Astrocyte of the cerebellum (primary cell): Measurements from ENCODE around the gene SLX9.

Experiments
- DNase-seq: peaks from one replicate; pipeline ENCODE4 v3.0.0-alpha.2; 2011; ENCODE audit warnings: low read depth
- H3K4me3 ChIP-seq: 2 replicates; pipeline ENCODE4 v1.5.1; 2011; ENCODE audit warnings: mild to moderate bottlenecking, low read depth, low read length, moderate library complexity
- in situ Hi-C: cut with HindIII; loops from 2 replicates; pipeline ENCODE4 v1.10.0; 2017; ENCODE audit warnings: low sequenced_read_pairs
- TF ChIP-seq, protein P1 (sequence below): IDR thresholded peaks from 2 replicates; pipeline ENCODE4 v1.5.1; 2012; ENCODE audit warnings: low read length, low read depth, moderate library complexity, mild to moderate bottlenecking; ENCODE audit errors: missing control alignments

Gene SLX9

DNA sequence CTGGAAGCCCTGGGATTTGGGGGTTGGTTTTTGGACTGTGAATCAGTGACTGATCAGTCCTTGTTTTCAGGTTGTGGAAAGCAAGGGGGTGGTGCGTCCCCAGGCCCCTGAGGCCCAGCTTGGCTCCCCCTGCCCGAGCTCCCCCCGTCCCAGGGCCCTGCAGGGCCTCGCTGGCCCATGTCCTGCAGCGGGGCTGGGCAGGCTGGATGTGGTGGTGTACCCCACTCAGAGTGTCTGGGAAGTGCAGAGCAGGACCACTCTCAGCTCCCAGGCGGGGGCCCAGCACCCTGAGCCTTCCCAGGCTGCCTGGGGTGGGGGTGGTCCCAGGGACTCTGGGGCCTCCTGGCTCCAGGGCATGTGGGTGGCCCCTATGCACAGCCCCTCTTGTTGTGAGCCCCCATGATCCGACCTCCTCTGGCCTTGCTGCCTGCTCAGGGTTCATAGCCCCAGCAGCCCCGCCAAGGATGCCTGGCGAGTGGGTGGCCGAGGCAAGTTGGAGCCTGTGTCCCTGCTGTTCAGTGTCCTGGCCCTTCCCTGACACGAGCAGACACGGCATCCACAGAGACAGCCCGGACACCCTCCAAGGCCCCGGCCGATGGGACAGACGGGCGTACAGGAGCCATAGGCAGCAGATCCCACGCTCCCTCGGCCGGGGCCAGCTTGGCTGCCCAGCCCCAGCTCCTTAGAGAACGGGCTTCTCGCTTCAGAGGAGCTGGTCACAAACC lies 37.9 kb downstream of the SLX9 start:
- DNase-seq = no peak
- TF ChIP-seq, protein P1, sequence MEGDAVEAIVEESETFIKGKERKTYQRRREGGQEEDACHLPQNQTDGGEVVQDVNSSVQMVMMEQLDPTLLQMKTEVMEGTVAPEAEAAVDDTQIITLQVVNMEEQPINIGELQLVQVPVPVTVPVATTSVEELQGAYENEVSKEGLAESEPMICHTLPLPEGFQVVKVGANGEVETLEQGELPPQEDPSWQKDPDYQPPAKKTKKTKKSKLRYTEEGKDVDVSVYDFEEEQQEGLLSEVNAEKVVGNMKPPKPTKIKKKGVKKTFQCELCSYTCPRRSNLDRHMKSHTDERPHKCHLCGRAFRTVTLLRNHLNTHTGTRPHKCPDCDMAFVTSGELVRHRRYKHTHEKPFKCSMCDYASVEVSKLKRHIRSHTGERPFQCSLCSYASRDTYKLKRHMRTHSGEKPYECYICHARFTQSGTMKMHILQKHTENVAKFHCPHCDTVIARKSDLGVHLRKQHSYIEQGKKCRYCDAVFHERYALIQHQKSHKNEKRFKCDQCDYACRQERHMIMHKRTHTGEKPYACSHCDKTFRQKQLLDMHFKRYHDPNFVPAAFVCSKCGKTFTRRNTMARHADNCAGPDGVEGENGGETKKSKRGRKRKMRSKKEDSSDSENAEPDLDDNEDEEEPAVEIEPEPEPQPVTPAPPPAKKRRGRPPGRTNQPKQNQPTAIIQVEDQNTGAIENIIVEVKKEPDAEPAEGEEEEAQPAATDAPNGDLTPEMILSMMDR = no peak
- in situ Hi-C loops = no loop called here
- no peak overlapping the region for H3K4me3 ChIP-seq

DNA sequence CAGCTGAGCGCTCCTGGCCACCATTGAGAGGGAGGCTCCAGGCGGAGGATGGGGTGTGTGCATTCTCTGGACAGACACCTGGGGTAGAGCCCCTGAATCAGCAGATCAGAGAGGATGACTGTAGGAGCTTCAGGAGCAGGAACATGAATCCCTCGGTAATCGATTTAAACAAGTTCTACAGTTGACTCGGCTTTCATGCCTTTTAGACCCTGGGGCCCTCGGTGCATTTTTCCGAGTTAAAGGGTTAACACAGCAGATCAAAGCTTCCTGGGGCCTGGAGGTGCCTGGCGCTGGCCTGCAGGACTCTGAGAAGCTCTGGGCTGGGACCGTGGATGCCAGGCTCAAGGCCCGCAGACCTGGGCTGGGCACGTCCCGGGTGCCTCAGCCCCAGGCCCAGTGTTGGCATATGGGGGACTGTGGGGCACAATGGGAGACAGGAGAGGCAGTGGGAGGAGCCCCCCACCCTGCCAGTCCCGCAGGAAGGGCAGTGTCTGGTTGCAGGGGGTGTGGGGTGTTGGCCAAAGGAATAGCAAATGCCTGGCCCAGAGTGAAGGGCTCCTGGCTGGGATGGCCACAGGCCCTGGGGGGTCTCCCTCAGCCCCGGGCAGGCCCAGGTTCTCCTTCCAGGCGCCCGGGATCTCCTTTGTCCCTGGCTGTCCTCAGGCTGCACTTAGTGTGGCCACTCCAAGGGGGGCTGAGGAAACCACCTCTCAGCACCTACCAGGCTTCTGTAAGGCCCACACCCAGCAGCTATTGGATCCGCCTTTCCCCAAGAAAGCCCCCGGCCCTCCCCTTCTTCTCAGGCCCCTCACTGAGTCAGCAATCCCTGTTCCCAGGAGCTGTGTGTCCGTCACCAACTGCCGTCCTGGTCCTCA lies 40.1 kb downstream of the SLX9 start:
- TF ChIP-seq, protein P1 = no peak
- DNase-seq = no peak
- H3K4me3 ChIP-seq = no peak overlapping the region
- in situ Hi-C loops = no loop called here

DNA sequence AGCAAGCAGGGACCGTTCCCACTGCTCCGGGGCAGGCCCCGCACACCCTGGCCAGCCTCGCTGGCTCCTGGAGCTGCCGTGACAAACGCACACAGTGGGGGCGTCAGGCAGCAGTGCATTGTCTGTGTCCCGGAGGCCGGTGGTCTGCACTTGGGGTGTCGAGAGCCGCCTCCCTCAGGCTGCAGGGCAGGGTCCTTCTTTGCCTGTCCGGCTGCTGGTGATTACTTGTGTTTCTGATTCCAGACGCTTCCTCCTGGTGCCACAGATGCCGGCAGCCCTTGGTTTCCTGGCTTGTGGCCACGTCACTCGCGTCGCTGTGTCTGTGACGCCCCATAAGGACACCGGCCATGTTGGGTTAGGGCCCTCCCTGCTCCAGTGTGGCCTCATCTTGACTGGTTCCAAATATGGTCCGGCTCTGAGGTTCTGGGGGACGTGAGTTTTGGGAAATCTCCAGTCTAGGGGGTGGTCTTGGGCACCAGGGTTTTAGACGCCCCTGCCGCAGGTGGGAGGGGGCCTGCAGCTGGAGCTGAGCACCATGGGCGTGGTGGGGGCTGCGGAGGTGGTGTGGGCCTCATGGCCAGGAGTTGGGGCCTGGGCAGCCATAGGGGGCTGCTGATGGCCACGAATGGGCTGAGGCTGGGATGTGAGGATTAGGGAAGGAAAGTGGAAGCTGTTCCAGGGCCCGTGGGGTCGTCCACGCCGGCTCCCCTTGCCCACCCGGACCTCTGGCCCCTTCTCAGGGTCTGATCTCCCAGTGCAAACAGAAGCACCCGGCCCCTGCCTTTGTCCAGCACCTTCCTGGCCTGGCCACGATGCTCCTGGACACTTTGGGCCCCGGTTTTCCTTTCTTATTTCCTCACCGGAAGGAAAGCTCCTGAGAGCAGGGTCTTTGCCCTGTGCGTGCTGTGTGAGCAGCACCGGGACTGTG lies 41.0 kb downstream of the SLX9 start:
- no peak for DNase-seq
- H3K4me3 ChIP-seq = no peak overlapping the region
- in situ Hi-C loops = no loop called here
- TF ChIP-seq, protein P1 = no peak

DNA sequence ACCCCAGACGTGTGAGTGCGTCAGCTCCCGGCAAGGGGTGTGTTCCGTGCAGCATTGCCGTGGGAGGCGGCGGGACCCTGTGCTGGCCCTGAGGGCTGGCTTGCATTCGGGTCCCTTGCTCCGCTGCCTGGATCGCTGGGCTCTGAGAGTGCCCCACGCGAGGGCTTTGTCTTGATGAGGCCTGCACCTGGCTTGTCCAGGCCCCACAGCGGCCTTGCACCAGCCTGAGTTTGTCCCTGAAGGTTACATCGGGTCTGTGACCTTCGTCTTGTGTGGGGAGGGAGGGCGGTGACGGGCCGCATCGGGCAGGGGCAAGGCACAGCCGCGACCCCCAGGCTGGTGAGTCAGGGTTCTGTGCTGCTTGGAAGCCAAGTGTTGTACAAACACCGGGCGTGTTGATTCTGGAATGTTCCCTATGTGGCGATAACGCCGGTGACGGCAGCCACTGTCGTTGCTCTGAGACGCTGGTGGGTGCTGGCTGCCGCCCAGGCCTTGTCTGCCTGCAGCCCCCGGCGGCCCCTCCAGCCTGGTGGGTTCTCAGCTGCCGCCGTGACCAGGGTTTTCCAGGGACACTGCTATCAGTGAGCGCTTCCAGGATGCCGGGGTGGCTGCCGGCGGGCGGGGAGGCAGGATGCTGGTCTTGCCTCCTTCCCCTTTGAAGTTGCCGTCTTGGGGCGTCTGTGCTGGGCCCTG lies 42.9 kb downstream of the SLX9 start:
- in situ Hi-C loops = no loop called here
- TF ChIP-seq, protein P1 = no peak
- no peak for DNase-seq
- no peak overlapping the region for H3K4me3 ChIP-seq

DNA sequence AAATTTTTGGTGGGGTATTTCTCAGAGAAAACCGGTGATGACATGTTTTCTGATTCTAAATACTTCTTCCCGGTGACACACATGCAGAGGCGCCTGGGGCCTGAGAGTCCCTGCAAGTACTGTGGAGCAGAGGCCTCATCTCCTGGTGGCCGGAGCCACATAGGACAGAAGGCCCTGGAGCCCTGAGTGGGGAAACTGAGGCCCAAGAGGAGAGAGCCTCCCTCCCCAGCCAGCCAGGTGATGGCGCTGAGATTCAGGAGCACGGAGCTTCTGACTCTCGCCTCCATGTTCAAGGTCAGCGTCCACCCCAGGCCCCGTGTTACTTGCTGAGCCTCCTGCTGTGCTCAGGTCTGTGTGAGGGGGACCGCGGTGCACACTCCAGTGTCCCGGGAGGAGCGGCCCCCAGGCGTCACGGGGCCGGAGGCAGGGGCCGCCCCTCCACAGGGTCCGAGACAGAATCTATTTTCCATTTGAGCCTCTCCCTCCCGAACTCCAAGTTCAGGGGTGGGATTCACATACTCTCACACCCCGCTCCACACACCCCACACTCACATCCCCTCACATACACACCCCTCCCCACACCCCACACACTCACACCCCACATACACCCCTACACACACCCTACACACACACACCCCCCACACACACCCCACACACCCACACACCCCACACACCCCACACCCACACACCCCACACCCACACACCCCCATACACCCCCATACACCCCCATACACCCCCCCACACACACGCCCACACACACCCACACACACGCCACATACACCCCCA lies 43.8 kb downstream of the SLX9 start:
- H3K4me3 ChIP-seq = no peak overlapping the region
- in situ Hi-C loops = no loop called here
- no peak for DNase-seq
- TF ChIP-seq, protein P1 = no peak
